SH-SY5Y (cell line): Measurements from ENCODE around the gene ADAMTSL3.

Source experiments
- GATA2 ChIP-seq: IDR thresholded peaks from 2 replicates; pipeline ENCODE4 v1.6.1; 2011; ENCODE audit warnings: mild to moderate bottlenecking, low read depth, low read length
- GATA3 ChIP-seq: IDR thresholded peaks from 2 replicates; pipeline ENCODE4 v1.6.1; 2011; ENCODE audit warnings: low read depth, mild to moderate bottlenecking, low read length, moderate library complexity

DNA sequence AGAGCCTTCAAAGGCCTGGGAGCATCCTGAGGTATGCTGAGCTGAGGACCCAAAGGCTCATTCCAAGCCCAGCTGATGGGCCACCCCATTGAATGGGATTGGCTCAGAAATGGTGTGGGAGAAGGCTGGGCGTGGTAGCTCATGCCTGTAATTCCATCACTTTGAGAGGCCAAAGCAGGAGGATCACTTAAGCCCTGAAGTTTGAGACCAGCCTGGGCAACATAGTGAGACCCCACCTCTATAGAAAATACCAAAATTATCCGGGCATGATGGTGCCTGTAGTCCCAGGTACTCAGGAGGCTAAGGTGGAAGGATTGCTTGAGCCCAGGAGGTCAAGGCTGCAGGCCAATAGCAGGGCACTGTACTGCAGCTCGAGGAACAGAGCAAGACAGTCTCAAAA is 43.8 kb upstream of the ADAMTSL3 start:
- no peak for TF ChIP-seq GATA2
- no peak for TF ChIP-seq GATA3
